ENCODE results near the gene PDZD7.

The PDZD7 gene

GRCh38 chr10:101021692-101022251, 9.2 kb downstream of the PDZD7 start:
- H3K4me3 ChIP-seq (ENCODE audit: control insufficient read depth, low read depth, low read length) = no peak overlapping the region
- no peak for TF ChIP-seq CTCF (conservative IDR thresholded peaks at IDR 0.05; ENCODE audit: control insufficient read depth, insufficient read depth, low read depth, low read length)
- no peak for DNase-seq (ENCODE audit: low read depth)

- TF ChIP-seq CTCF (conservative IDR thresholded peaks at IDR 0.05; ENCODE audit: control insufficient read depth, insufficient read depth, low read depth, low read length) = no peak
- H3K4me3 ChIP-seq (ENCODE audit: control insufficient read depth, low read depth, low read length) = no peak overlapping the region
- DNase-seq (ENCODE audit: low read depth) = no peak
Measured at GRCh38 chr10:101021239-101021638, 9.7 kb downstream of the PDZD7 start.

- no peak for TF ChIP-seq CTCF (conservative IDR thresholded peaks at IDR 0.05; ENCODE audit: control insufficient read depth, insufficient read depth, low read depth, low read length)
Measured at GRCh38 chr10:101020427-101021075, 10.4 kb downstream of the PDZD7 start.

GRCh38 chr10:101019440-101019703, 11.6 kb downstream of the PDZD7 start:
- H3K4me3 ChIP-seq (ENCODE audit: control insufficient read depth, low read depth, low read length) = no peak overlapping the region
- no peak for DNase-seq (ENCODE audit: low read depth)
- no peak for TF ChIP-seq CTCF (conservative IDR thresholded peaks at IDR 0.05; ENCODE audit: control insufficient read depth, insufficient read depth, low read depth, low read length)

More at GRCh38 chr10:101020427-101021075, 10.4 kb downstream of the PDZD7 start:
- H3K4me3 ChIP-seq (ENCODE audit: control insufficient read depth, low read depth, low read length) = no peak overlapping the region
- no peak for DNase-seq (ENCODE audit: low read depth)

GRCh38 chr10:101018600-101019439, 12.1 kb downstream of the PDZD7 start:
- peak; percentile 76 for DNase-seq (ENCODE audit: low read depth)
- peak; percentile 69 for TF ChIP-seq CTCF (conservative IDR thresholded peaks at IDR 0.05; ENCODE audit: control insufficient read depth, insufficient read depth, low read depth, low read length)
- H3K4me3 ChIP-seq (ENCODE audit: control insufficient read depth, low read depth, low read length) = no peak overlapping the region

GRCh38 chr10:101018118-101018599, 12.8 kb downstream of the PDZD7 start:
- no peak for TF ChIP-seq CTCF (conservative IDR thresholded peaks at IDR 0.05; ENCODE audit: control insufficient read depth, insufficient read depth, low read depth, low read length)
- no peak overlapping the region for H3K4me3 ChIP-seq (ENCODE audit: control insufficient read depth, low read depth, low read length)
- DNase-seq (ENCODE audit: low read depth) = no peak
